SK-N-SH treated with all-trans-retinoic acid at 6 μM for 48 hours (cell line): ENCODE results near the gene AXIN1.

Experiments
- ATAC-seq: fragments of 200-7000 bp; cut with Tn5 transposase; 3 replicates; pipeline ENCODE4 v1.9.1; 2020; ENCODE audit warnings: mild to moderate bottlenecking, moderate library complexity
- ARNTL ChIP-seq: fragments of 450-650 bp; formaldehyde crosslinking; IDR thresholded peaks from 2 replicates; pipeline ENCODE4 v1.5.0; 2020; ENCODE audit warnings: low read depth, mild to moderate bottlenecking, moderate library complexity, borderline replicate concordance
- BACH2 ChIP-seq: fragments of 250-450 bp; sonication (Bioruptor Pico); IDR thresholded peaks from 2 replicates; pipeline ENCODE4 v1.9.0; 2021; ENCODE audit warnings: mild to moderate bottlenecking, borderline replicate concordance
- CREB5 ChIP-seq: fragments of 250-450 bp; sonication (Bioruptor Pico); IDR thresholded peaks from 2 replicates; pipeline ENCODE4 v1.5.1; 2020; ENCODE audit warnings: low read depth, mild to moderate bottlenecking, moderate library complexity
- CSDC2 ChIP-seq: fragments of 250-450 bp; sonication (Bioruptor Pico); IDR thresholded peaks from 2 replicates; pipeline ENCODE4 v1.5.0; 2020; ENCODE audit warnings: mild to moderate bottlenecking, moderate library complexity
- CSRNP3 ChIP-seq: fragments of 250-450 bp; sonication (Bioruptor Pico); IDR thresholded peaks from 2 replicates; pipeline ENCODE4 v1.5.1; 2021; ENCODE audit warnings: mild to moderate bottlenecking, moderate library complexity
- ESRRG ChIP-seq: fragments of 250-450 bp; sonication (Bioruptor Pico); IDR thresholded peaks from 2 replicates; pipeline ENCODE4 v1.6.1; 2021; ENCODE audit warnings: mild to moderate bottlenecking
- GLIS3 ChIP-seq: fragments of 250-450 bp; sonication (Bioruptor Pico); IDR thresholded peaks from 2 replicates; pipeline ENCODE4 v1.5.0; 2020; ENCODE audit warnings: mild to moderate bottlenecking, moderate library complexity
- ISL1 ChIP-seq: fragments of 250-450 bp; sonication (Bioruptor Pico); IDR thresholded peaks from 2 replicates; pipeline ENCODE4 v2.1.2; 2022; ENCODE audit warnings: mild to moderate bottlenecking, moderate library complexity
- POU6F1 ChIP-seq: fragments of 250-450 bp; sonication (Bioruptor Pico); IDR thresholded peaks from 2 replicates; pipeline ENCODE4 v1.8.0; 2021; ENCODE audit warnings: low read depth, mild to moderate bottlenecking, moderate library complexity, borderline replicate concordance
- PPARA ChIP-seq: fragments of 250-450 bp; sonication (Bioruptor Pico); IDR thresholded peaks from 2 replicates; pipeline ENCODE4 v1.5.0; 2020; ENCODE audit warnings: mild to moderate bottlenecking, borderline replicate concordance
- RARB ChIP-seq: fragments of 250-450 bp; sonication (Bioruptor Pico); IDR thresholded peaks from 2 replicates; pipeline ENCODE4 v1.8.0; 2021; ENCODE audit warnings: mild to moderate bottlenecking, moderate library complexity
- SNAI2 ChIP-seq: fragments of 250-450 bp; sonication (Bioruptor Pico); IDR thresholded peaks from 2 replicates; pipeline ENCODE4 v1.5.0; 2020; ENCODE audit warnings: mild to moderate bottlenecking, moderate library complexity
- TCF4 ChIP-seq: fragments of 250-450 bp; sonication (Bioruptor Pico); IDR thresholded peaks from 2 replicates; pipeline ENCODE4 v1.8.0; 2021; ENCODE audit warnings: mild to moderate bottlenecking, moderate library complexity, borderline replicate concordance
- TOX ChIP-seq: fragments of 250-450 bp; sonication (Bioruptor Pico); IDR thresholded peaks from 2 replicates; pipeline ENCODE4 v1.8.0; 2021; ENCODE audit warnings: mild to moderate bottlenecking, moderate library complexity, borderline replicate concordance
- ZC3H10 ChIP-seq: fragments of 250-450 bp; sonication (Bioruptor Pico); IDR thresholded peaks from 2 replicates; pipeline ENCODE4 v1.5.1; 2021; ENCODE audit warnings: mild to moderate bottlenecking, moderate library complexity
- ZFP3 ChIP-seq: fragments of 250-450 bp; sonication (Bioruptor Pico); IDR thresholded peaks from 2 replicates; pipeline ENCODE4 v1.5.0; 2020; ENCODE audit warnings: mild to moderate bottlenecking, moderate library complexity
- ZFP30 ChIP-seq: fragments of 450-650 bp; formaldehyde crosslinking; IDR thresholded peaks from 2 replicates; pipeline ENCODE4 v1.5.0; 2022; ENCODE audit warnings: mild to moderate bottlenecking, moderate library complexity
- ZNF70 ChIP-seq: fragments of 450-650 bp; formaldehyde crosslinking; IDR thresholded peaks from 2 replicates; pipeline ENCODE4 v1.5.0; 2020; ENCODE audit warnings: mild to moderate bottlenecking, moderate library complexity
- ZNF8 ChIP-seq: fragments of 450-650 bp; formaldehyde crosslinking; IDR thresholded peaks from 2 replicates; pipeline ENCODE4 v1.5.0; 2020; ENCODE audit warnings: mild to moderate bottlenecking, moderate library complexity
- TF ChIP-seq, protein P1 (sequence below): fragments of 250-450 bp; sonication (Bioruptor Pico); IDR thresholded peaks from 2 replicates; pipeline ENCODE4 v1.5.0; 2020; ENCODE audit warnings: mild to moderate bottlenecking, moderate library complexity
- TF ChIP-seq, protein P2 (sequence below): fragments of 250-450 bp; sonication (Bioruptor Pico); IDR thresholded peaks from 2 replicates; pipeline ENCODE4 v1.8.0; 2020; ENCODE audit warnings: mild to moderate bottlenecking, moderate library complexity, borderline replicate concordance

Gene AXIN1

DNA sequence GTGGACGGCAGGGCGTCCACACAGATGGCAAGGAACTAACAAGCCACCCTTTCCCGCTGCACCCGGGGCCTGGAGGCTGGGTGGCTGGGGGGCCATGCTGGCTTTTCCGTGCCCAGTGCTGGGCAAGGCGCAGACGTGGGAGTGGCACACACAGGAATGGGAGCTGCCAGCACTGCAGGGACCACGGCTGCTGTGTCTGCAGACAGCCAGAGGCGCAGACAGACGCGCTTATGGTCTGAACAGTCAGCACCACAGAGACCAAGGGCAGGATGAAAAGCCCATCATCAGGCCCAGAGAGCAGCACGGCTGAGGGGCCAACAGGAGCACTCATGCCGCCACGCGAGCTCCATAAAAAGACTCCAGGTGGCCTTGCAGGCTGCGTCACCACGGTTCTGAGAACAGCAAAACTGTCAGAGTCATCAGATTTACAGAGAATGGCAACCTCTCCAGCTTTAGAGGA, 45.6 kb downstream of the AXIN1 start:
- ATAC-seq: no peak
- TF ChIP-seq ZFP3: no peak
- TF ChIP-seq SNAI2 (CRISPR knock-in tag): no peak
- no peak for TF ChIP-seq TOX (CRISPR knock-in tag)
- TF ChIP-seq CSDC2: no peak
- no peak for TF ChIP-seq TCF4 (CRISPR knock-in tag)
- no peak for TF ChIP-seq BACH2 (CRISPR knock-in tag)
- TF ChIP-seq ESRRG (CRISPR knock-in tag): no peak
- no peak for TF ChIP-seq POU6F1 (CRISPR knock-in tag)
- TF ChIP-seq ZNF70 (CRISPR knock-in tag): no peak

- no peak for ATAC-seq
- TF ChIP-seq POU6F1 (CRISPR knock-in tag) (no peak), TOX (CRISPR knock-in tag) (no peak), GLIS3 (CRISPR knock-in tag) (no peak), ZFP30 (CRISPR knock-in tag) (no peak), ARNTL (CRISPR knock-in tag) (no peak), ISL1 (no peak), TCF4 (CRISPR knock-in tag) (no peak), SNAI2 (CRISPR knock-in tag) (no peak), ESRRG (CRISPR knock-in tag) (no peak), BACH2 (CRISPR knock-in tag) (no peak), CSDC2 (no peak), PPARA (CRISPR knock-in tag) (no peak), RARB (CRISPR knock-in tag) (no peak), ZFP3 (no peak)
Measured at GRCh38 chr16:305916-306626, 46.5 kb downstream of the AXIN1 start.

DNA sequence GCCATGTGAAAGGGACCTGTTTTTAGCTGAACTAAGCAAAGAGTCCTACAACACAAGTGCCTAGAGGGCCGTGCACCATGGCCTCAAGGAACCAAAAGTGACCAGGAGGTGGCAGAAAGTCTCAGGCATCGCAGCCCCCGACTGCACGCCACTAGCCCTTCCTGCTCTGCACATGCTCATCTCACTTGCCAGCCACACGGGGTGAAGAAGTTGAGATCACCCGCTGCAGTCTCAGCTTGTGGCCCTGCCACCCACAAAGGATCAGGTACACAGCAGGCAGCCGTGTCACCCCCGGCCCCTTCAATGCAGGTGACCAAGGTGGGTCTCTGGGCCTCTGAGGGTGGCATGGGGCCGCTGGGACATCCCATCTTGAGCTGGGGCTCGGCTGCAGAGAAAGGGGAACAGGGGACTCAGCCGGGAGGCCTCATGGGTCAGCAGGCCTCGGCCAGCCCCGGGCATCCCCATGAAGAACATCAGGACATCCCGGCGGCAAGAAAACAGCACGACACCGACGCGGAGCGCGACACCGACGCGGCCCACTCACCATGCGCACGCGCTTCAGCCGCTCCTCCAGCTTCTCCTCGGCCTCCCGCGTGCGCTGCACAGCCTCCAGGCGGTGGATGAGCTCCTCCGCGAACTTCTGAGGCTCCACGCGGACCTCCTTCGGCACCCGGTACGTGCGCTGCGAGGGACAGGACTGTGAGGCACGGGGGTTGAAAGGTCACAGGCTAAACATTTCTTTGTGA, 48.6 kb downstream of the AXIN1 start:
- 0 out of 3 replicates have a peak, but pooled peaks have one; percentile 32 for ATAC-seq
- TF ChIP-seq SNAI2 (CRISPR knock-in tag) (no peak), GLIS3 (CRISPR knock-in tag) (no peak), PPARA (CRISPR knock-in tag) (no peak), ISL1 (no peak), ZFP3 (no peak), ARNTL (CRISPR knock-in tag) (no peak), ZNF8 (CRISPR knock-in tag) (no peak), BACH2 (CRISPR knock-in tag) (no peak), RARB (CRISPR knock-in tag) (no peak), CREB5 (CRISPR knock-in tag) (no peak), CSRNP3 (CRISPR knock-in tag) (no peak), TOX (CRISPR knock-in tag) (no peak), TCF4 (CRISPR knock-in tag) (no peak), ZC3H10 (CRISPR knock-in tag) (no peak), POU6F1 (CRISPR knock-in tag) (no peak), CSDC2 (no peak)
- TF ChIP-seq, protein P1, sequence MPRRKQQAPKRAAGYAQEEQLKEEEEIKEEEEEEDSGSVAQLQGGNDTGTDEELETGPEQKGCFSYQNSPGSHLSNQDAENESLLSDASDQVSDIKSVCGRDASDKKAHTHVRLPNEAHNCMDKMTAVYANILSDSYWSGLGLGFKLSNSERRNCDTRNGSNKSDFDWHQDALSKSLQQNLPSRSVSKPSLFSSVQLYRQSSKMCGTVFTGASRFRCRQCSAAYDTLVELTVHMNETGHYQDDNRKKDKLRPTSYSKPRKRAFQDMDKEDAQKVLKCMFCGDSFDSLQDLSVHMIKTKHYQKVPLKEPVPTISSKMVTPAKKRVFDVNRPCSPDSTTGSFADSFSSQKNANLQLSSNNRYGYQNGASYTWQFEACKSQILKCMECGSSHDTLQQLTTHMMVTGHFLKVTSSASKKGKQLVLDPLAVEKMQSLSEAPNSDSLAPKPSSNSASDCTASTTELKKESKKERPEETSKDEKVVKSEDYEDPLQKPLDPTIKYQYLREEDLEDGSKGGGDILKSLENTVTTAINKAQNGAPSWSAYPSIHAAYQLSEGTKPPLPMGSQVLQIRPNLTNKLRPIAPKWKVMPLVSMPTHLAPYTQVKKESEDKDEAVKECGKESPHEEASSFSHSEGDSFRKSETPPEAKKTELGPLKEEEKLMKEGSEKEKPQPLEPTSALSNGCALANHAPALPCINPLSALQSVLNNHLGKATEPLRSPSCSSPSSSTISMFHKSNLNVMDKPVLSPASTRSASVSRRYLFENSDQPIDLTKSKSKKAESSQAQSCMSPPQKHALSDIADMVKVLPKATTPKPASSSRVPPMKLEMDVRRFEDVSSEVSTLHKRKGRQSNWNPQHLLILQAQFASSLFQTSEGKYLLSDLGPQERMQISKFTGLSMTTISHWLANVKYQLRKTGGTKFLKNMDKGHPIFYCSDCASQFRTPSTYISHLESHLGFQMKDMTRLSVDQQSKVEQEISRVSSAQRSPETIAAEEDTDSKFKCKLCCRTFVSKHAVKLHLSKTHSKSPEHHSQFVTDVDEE (CRISPR knock-in tag): no peak
- TF ChIP-seq, protein P2, sequence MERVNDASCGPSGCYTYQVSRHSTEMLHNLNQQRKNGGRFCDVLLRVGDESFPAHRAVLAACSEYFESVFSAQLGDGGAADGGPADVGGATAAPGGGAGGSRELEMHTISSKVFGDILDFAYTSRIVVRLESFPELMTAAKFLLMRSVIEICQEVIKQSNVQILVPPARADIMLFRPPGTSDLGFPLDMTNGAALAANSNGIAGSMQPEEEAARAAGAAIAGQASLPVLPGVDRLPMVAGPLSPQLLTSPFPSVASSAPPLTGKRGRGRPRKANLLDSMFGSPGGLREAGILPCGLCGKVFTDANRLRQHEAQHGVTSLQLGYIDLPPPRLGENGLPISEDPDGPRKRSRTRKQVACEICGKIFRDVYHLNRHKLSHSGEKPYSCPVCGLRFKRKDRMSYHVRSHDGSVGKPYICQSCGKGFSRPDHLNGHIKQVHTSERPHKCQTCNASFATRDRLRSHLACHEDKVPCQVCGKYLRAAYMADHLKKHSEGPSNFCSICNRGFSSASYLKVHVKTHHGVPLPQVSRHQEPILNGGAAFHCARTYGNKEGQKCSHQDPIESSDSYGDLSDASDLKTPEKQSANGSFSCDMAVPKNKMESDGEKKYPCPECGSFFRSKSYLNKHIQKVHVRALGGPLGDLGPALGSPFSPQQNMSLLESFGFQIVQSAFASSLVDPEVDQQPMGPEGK (CRISPR knock-in tag): no peak
